Mammary epithelial cell (primary cell): ENCODE measurements around the gene IER3.

Experiments
- CTCF ChIP-seq, 2 donors: IDR thresholded peaks in 1 of 2; conservative IDR thresholded peaks in 1 of 2; 2 replicates each; pipeline ENCODE4 v1.5.1; 2011 to 2012; ENCODE audit warnings: inconsistent platforms in 2 of 2, low read length in 2 of 2, mild to moderate bottlenecking in 2 of 2, control low read depth in 1 of 2, low read depth in 1 of 2; ENCODE audit not compliant: insufficient read depth in 1 of 2; ENCODE audit errors: extremely low read depth in 1 of 2
- EZH2 ChIP-seq: IDR thresholded peaks from 2 replicates; pipeline ENCODE4 v1.6.1; 2012; ENCODE audit warnings: low read length, inconsistent platforms, borderline replicate concordance

GRCh38 chr6:30717129-30717844, 27.1 kb downstream of the IER3 start, which contains the start of gene MDC1:
- peak in 1 of 2 donors; percentile 43 for TF ChIP-seq CTCF (conservative IDR thresholded peaks at IDR 0.05 in 1 of 2, IDR thresholded peaks at IDR 0.05 in 1 of 2; ENCODE audit: extremely low read depth in 1 of 2, insufficient read depth in 1 of 2, low read depth in 1 of 2, low read length in 2 of 2)
- TF ChIP-seq EZH2: no peak
